Kidney tubule cell (primary cell): ENCODE results near the gene TC2N.
"Not testable (repeated sequence)": the region's sequence is repeated elsewhere in the genome, so short reads cannot be mapped to it uniquely, and the experiment has no call there.

Experiments used
- DNase-seq: peaks from one replicate; pipeline ENCODE4 v3.0.0-alpha.2; 2018; ENCODE audit warnings: low spot score

The TC2N gene

DNA sequence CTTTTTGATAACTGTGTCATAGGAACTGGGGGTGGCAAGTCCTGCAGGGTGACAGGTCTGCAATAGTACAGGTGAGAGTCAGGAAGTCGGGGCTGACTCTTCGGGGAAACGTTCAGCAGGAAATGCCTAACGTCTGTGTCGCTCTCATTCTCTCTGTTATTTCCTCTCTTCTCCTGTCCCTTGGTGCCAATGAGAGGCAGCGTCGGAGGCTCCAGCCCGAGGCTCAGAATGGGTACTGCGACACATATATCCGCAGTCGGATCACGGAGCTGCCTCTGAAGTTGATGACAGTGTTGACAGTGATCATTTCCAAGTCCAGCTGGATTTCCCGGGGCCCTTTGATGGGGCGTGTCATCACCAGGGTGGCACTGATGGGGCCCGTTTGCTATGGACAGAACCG is 2.7 kb upstream of the TC2N start:
- peak; percentile 76 for DNase-seq

DNA sequence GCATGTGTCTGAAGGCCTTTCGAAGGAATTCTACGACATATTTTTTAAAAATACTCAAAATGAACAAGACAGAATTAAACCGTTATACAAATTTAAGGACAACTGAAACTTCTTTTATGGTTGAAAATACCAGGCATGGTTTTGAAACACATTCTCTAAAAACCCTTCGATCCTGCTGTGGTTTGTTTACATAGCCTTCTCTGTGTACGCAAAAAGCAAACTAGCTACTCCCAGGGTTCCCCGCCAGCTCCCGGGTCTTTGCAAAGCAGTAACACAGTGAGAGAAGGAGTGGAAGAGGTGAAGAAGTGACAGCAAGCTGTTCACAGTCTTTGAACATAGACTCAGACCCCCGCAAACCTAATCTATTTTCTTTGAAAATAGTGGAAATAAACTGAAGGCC is 2.2 kb upstream of the TC2N start:
- no peak for DNase-seq

DNA sequence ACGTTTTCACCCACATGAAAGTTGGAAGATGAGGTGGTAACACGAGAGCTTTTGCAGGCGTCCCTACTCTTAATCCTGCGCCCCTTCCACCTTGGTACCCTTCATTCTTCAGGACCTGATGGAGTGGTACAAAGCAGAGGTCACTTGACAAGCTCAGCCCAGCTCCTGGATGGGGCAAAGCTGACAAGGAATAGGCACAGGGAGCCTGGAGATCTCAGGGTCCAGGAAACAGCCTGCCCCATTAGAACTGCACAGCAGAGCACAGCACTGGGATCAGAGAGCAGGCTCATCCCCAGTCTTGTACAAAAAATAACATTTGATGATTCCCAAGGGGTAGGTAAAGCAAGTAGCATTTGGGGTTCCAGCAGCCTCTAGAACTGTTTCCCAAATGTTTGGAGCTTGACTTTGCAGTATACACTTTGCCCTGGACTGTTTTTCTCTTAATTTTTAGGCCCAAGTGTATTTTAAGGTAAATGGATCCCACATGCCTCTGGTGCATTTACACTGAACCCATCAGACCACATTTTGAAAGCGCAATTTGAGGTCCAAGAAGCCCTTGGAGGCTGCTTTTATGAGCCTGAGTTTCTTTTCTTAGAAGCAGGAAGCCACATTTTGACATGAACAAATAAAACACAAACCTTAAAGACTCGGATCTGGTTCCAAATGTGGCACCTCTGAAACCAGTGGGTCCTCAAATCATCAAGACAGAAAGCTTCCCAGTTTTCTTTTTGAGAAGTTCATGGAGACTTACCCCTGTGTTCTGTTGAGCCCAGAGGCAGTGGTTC is 633 bp downstream of the TC2N start:
- no peak for DNase-seq

DNA sequence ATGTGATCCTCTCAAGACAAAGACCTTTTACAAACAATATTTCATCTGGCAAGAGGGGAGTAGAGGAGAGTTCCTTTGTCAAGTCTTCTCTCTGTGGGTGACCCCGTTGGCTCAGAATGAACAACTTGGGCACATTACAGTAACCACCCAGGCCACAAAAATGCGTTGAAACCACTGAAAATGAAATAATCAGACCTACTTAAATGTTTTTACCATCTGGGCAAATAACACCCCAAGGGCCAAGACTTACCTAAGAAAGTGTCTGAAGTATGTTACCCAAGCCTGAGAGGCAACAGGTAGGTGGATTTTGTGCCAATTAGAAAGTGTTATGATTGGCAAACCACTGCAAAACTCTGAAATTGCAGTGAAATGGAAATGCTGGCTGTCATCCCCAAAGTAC is 1.3 kb downstream of the TC2N start:
- DNase-seq, result peak; percentile 38

DNA sequence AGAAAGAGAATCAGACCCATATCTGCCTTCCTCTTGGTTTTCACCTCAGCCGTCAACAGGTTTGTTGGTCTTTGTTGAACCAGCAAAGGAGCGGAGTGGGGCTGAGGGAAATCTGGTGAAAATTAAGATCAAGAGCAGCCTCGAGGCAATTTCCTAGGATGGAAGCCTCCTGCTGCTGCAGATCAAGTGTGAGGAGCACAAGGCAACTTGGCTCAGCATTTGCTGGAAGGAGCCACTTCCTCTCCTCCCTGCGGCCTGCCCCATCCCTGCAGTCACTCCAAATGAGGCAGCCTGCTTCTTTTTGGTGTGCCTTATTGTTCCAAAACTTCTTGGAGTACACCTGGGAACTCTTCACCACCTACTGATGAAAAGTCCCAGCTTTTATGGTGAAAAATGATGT is 4.9 kb downstream of the TC2N start:
- no peak for DNase-seq

DNA sequence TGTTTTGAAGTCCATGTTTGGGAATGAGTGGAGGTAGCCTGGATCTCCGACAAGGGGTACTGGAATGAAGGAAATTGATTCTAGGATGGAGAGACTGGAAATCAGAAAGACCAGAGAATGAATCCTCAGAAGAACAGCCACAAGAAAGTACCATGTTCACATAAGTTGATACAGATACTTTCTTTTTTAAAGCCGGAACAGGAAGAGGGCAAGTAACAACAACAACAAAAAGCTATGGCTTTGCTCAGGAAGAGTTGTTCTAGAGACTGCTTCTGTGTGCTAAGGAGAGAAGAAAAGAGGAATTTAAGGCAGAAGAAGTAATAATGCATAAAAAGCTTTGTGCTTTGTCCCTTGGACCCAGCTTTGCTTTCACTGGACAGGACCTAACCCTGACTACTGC is 6.2 kb downstream of the TC2N start:
- DNase-seq, result no peak

DNA sequence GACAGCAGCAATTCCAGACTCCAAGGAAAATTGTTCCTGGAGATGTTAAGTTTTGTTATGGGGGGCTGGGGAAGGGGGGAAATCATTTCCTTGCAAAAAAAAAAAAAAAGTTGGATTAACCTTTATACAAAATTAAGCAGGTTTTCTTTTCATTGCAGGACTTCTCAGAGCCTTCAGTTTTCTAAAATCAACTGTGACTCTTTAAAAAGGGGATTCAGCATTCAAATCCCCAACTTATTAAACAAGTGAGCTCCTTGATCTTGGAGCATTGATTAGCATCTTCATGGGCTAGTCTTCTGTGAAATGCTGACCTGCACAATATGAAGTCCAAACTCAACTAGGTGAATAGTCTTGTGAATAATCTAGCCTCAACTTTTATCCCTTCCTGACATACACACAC is 7.1 kb downstream of the TC2N start:
- no peak for DNase-seq

DNA sequence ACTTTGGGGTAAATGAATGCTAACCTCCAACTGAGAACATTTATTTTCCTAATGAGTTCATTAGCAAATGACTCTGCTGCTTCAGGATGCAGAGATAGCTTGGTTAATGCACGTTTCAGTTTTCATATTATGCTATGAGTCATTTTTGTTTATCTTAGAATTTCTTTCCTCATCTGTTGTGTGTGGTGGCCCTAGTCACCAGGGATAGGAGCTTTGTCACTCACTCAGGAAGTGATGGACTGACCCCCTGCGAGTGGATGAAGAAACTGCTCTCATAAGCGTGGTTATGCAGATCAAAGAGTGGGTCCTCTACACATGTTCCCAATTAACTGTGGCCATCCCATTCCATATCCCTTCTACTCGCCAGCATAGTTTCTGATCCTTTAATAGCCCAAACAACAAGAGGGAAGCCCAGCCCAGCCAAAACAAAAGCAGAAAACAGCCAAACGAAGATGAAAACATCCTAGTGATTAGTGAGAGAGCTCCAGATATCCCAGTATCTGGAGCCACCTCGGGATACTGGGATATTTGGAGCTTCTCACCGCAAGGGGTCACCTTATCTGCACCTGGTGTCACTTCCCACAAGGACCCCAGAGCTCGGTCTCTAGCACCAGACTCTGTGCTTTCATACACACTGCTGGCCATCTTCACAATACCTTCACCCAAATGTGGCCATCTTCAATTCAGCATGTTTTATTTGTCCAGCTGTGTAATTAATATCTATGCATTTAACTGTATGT is 8.6 kb downstream of the TC2N start:
- DNase-seq, result peak; percentile 60

DNA sequence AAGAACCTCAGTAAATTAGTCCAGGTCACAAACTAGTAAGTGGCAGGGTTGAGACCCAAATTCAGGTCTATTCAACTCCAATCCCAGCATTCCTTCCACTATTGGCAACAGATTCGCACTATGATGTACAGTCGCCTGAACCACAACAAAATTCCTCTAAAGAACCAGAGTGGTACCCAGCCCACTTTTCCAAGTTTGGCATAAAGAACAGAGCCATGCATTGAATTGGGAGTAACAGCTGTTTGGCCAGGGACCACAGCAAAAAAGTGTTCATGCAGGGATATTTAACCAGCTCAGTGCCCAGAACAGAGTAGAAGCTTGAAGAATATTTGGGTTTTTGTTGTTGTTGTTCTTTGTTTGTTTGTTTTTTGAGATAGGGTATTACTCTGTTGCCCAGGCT is 9.7 kb downstream of the TC2N start:
- no peak for DNase-seq

DNA sequence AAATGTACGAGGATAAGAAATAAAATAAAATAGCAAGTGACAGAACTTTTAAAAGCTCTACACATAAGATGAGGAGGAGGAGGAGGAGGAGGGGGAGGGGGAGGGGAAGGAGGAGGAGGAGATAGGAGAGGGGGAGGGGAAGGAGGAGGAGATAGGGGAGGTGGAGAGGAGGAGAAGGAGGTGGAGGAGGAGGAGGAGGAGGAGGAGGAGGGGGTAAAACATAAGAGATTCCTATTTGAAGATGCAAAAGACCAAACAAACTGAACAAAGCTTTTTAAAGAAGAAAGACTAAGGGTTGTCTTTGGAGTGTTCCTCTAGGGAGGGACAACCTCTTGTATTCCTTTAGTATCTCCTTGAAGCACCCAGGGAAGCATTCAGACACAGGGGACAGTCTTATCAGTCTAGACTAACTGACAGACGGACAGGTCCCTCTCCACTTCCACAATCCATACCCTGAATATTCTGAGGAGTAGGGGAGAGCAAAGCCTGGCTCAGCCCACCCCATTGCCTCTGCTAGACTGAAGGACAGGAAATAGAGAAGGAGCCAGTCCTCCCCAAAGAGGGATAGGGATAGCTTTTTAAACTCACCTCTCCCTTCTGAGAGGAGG is 12.9 kb downstream of the TC2N start:
- DNase-seq, result no peak

DNA sequence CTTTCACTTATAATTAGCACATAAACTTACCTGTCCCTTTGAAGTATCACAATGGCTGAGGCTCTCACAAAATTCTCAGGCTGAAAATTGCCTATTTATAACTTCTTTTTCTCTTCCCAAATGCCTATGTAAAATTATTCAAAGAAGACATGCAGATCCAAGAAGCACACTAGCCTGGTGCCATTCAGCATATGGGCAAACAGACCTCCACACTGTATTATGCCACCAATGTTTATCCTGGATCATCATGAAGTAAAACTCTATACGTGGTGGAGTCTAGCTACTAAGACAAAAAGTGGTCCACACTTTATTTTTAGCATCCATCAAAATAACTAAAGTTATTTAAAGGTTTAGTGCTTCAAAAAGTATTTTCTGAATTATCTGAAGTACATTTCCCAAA is 15.8 kb downstream of the TC2N start:
- DNase-seq, result no peak

DNA sequence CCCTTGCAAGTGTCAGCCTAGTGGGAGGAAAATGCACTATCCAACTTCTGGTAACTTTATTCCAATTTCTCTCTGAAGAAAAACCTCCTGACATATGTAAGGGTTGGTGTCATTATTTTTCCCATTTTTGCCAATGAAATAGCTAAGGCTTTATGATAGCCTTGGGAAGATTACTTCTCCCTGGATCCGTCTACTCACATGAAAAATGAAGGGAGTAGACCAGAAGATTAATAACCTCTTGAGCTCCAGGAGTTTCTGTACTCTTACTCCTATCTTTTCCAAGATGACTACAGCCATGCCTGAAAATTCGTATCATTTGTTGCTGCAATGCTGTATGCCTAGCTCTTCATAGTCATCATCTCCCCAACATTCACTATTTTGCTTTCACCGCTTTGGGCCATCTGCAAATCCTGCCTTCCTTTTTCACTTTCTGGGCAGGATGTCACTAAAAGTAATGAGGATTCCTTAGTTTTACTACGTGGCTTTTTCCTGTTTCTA is 18.8 kb downstream of the TC2N start:
- no peak for DNase-seq

DNA sequence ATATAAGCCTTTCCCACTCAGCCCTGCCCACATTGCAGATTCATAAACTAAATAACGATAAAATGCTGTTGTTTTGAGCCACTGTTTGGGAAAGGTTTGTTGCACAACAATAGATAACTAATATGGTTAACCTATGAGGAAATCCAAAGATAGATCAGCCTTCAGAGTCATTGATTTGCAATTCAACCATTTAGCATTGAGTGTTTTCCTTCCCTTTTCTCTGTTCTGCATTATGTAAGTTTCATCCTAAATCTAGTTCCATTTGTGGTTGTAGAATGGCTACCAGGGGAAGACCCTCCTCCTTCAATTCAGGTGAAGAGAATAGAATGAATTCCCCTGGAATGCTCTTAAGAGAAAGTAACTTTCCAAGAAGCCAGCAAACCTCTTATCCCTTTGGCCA is 19.6 kb downstream of the TC2N start:
- DNase-seq, result no peak

DNA sequence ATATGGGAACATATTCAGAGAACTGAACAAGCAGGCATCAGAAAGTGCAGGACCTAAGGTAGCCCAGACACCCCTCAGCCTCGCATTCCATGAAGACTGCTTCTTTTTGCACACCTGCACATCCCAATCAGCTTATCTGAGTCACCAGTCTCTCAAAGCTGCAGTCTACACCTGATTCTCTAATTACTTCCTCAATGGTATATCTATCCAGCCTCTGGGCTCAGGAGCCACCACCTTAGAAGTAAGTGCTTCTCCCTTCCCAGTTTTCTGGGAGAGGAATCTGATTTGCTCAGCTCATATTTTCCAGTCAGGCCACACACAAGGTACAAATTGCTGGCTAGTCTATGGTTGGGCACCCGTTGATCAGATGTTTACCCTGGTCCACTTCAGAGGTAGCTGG is 21.7 kb downstream of the TC2N start:
- no peak for DNase-seq

DNA sequence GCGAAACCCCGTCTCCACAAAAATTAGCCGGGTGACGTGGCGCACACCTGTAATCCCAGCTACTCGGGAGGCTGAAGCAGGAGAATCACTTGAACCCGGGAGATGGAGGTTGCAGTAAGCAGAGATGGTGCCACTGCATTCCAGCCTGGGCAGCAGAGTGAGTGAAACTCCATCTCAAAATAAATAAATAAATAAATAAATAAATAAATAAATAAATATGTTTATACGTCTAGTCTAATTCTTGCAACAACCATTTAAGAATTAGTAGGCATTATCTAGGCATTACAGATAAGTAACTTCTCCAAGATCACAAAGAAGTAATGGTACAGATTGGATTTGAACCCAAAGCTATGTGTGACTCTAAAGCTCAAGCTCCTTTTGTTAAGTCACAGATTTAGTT is 22.3 kb downstream of the TC2N start:
- not testable (repeated sequence) for DNase-seq

DNA sequence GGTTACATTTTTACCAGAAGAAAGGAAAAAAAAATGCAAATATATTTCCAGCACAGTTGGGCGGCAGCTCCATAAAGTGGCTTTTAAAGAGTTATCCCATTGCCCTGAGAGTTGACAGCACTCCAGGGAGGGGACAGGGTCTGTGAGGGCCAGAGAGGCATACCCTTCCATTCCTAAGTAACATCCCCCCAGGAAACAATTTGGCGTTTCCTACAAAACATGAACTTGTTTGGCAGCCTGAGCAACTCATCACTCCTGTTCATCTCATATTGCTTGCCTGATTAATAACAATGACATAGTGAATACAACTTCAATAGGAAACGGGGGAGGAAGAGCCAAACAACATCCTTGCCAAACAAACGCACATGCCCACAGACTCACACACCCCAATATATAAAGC is 23.3 kb downstream of the TC2N start:
- no peak for DNase-seq

DNA sequence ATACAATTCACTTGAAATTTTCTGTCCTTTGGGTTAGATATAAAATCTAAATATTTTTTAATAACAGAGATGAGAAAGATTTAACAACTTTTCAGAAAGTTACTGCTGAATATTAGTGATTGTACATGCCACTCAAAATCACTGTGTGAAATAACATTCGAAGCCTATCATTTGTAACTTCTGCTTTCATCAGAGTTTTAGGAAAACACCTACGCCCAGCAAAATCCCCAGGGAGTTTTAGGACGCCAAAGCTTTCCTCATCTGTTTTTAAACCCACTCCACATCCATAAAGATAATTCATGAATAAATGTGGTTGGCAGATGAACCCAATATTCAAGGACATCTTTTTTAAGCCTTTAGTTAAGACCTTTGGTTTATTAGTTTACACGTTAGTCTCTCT is 23.9 kb downstream of the TC2N start:
- DNase-seq, result no peak

DNA sequence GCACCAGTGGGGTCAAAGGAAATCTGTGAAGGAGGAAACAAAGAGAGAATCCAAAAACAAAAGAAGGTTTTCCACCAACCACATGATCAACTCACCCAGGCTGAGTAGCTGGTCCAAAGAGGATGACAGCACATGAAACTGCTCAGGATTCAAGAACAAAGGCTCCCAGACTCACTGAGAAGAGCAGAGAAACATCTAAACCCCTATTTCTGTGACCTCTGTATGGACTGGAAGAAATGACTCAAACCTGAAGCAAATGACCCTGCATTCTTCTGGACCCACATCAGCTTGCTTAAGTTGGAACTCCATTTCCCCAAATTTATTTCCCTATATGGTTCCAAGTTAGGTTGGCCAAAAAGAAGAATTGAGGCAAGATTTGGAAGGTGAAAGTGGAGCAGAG is 26.3 kb downstream of the TC2N start:
- DNase-seq, result peak; percentile 36

DNA sequence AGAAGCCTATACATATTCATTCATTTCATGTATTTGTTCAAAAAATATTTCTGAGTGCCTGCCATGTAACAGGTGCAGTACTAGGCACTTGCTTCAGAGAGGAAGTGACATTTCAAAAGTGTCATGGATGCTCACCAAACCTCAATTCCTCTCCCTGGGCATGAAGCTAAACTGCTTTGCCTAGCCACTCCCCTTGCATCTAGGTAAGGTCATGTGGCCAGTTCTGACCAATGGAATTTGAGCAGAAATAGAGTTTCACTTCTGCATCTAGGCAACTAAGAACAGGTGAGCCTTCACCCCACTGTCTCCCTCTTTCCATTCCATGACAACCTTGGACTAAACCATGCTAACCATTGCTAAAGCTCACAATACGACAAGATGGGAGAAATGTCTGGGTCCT is 27.6 kb downstream of the TC2N start:
- DNase-seq, result peak; percentile 9

DNA sequence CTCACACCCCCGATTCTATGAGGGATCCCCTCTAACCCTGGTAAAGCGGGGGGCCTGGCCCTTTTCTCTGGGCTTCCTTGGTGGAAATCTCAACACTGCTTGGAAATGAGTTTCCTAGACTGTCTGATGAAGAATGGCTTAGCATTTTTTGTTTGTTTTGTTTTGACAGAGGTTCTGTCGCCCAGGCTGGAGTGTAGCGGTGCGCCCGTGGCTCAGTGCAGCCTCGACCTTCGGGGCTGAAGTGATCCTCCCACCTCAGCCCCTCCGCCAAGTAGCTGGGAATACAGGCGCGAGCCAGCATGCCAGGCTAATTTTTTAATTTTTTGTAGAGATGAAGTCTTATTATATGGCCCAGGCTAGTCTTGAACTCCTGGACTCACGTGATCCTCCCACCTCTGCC is 30.3 kb downstream of the TC2N start:
- DNase-seq, result no peak

DNA sequence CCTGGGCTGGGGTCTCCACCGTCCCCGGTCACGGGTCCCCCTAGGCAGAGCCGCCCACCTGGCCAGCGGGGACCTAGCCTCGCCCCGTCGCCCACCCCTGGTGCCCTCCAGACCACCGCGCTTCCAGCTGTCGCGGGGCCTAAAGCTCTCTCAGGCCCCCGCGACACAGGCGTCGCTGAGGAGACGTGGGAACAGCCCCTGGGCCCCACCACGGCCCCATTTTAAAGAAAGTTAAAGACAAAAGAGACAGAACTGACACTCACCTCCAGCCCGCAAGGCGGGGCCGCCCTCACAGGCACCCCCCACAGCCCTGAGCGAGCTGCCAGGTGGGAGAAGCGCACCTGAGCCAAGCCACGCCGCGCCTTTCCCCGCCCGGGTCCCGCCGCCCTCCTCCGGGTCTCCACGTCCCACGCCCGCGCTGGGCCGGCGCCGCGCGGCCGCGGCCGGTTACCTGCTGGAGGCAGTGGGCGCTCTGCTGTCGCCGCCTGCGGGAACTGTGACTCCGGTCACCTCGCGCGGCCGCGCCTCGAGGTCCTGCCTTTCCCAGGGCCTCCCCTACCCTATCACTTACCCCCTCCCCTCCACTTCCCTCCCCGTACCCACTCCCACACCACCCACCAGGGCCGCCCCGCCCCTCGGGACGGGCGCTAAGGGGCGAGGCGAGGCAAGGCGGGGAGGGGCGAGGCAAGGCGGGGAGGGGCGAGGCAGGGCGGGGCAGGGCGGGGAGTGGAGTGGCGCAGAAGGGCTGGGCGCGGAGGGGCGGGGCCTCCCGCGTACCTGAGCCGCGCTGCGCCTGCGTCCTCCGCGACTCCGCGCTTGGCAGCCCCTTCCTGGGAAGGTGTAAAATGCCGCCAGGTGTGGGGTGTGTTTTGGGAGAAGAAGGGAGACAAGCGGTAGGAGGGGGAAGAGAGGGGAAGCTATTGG is 31.2 kb downstream of the TC2N start:
- DNase-seq, result peak; percentile 84
